WTC11 (cell line): ENCODE results near the gene CPSF2. TPM values are rescaled to one million over a fixed set of nuclear protein-coding genes. Genes with fewer than 3 reads are reported as not detected.

Source experiments
- ATAC-seq: fragments of 200-7000 bp; cut with Tn5 transposase; 2 replicates; pipeline ENCODE4 v1.10.0; 2021; ENCODE audit warnings: mild to moderate bottlenecking, moderate library complexity
- Bru-seq: library from RNA; stranded (reverse); fragments of 400-500 nt; gene quantifications from one replicate; lab custom pipeline; 2021; lab: Mats Ljungman, UMichigan
- CTCF ChIA-PET: fragments of 300-600 bp; sonication (Branson Sonifier 250); formaldehyde crosslinking; loops from one replicate; lab custom pipeline; 2021; ENCODE audit warnings: antibody characterized with exemption; lab: Charles Lee
- POLR2A ChIA-PET: fragments of 350-600 bp; sonication (Branson Sonifier 250); formaldehyde crosslinking; loops from one replicate; lab custom pipeline; 2021; ENCODE audit warnings: antibody characterized with exemption; lab: Charles Lee
- DNase-seq: peaks from one replicate; pipeline ENCODE4 v3.0.0; 2021; ENCODE audit warnings: low spot score
- H3K27ac Mint-ChIP-seq: 2 replicates; pipeline ENCODE4 v1.8.0; 2021; ENCODE audit warnings: mixed read lengths
- H3K27me3 Mint-ChIP-seq: 2 replicates; pipeline ENCODE4 v1.8.0; 2021; ENCODE audit warnings: low read depth, mild to moderate bottlenecking, moderate library complexity, mixed read lengths
- H3K36me3 Mint-ChIP-seq: 2 replicates; pipeline ENCODE4 v1.8.0; 2021; ENCODE audit warnings: mixed read lengths
- H3K4me1 Mint-ChIP-seq: 2 replicates; pipeline ENCODE4 v1.8.0; 2022; ENCODE audit warnings: mixed read lengths
- H3K4me3 Mint-ChIP-seq: 2 replicates; pipeline ENCODE4 v1.8.0; 2021; ENCODE audit warnings: mild to moderate bottlenecking, moderate library complexity, mixed read lengths
- H3K9me3 Mint-ChIP-seq: 2 replicates; pipeline ENCODE4 v1.8.0; 2021; ENCODE audit warnings: mixed read lengths
- ATF1 ChIP-seq: sonication (generic); formaldehyde crosslinking; IDR thresholded peaks from 2 replicates; pipeline ENCODE4 v1.8.1; 2023; ENCODE audit warnings: mild to moderate bottlenecking, moderate library complexity, missing genetic modification reagents
- CBFB ChIP-seq: sonication (generic); formaldehyde crosslinking; IDR thresholded peaks from 2 replicates; pipeline ENCODE4 v1.8.1; 2022; ENCODE audit warnings: mild to moderate bottlenecking, low read depth, missing genetic modification reagents
- CREM ChIP-seq: sonication (generic); formaldehyde crosslinking; IDR thresholded peaks from 2 replicates; pipeline ENCODE4 v1.8.1; 2022; ENCODE audit warnings: mild to moderate bottlenecking, missing genetic modification reagents, moderate library complexity
- ESRRA ChIP-seq: sonication (generic); formaldehyde crosslinking; IDR thresholded peaks from 2 replicates; pipeline ENCODE4 v1.8.1; 2022; ENCODE audit warnings: mild to moderate bottlenecking, missing genetic modification reagents, borderline replicate concordance
- FOXJ3 ChIP-seq: sonication (generic); formaldehyde crosslinking; IDR thresholded peaks from 2 replicates; pipeline ENCODE4 v1.9.0; 2021; ENCODE audit warnings: missing genetic modification reagents, mild to moderate bottlenecking, borderline replicate concordance
- FOXK1 ChIP-seq: sonication (generic); formaldehyde crosslinking; IDR thresholded peaks from 2 replicates; pipeline ENCODE4 v1.8.0; 2022; ENCODE audit warnings: mild to moderate bottlenecking, moderate library complexity, missing genetic modification reagents
- FOXP1 ChIP-seq: sonication (generic); formaldehyde crosslinking; IDR thresholded peaks from 2 replicates; pipeline ENCODE4 v1.8.0; 2022; ENCODE audit warnings: missing genetic modification reagents, mild to moderate bottlenecking, moderate library complexity, borderline replicate concordance
- GABPB1 ChIP-seq: sonication (generic); formaldehyde crosslinking; IDR thresholded peaks from 2 replicates; pipeline ENCODE4 v1.8.1; 2023; ENCODE audit warnings: mild to moderate bottlenecking, missing genetic modification reagents
- KAT7 ChIP-seq: sonication (generic); formaldehyde crosslinking; IDR thresholded peaks from 2 replicates; pipeline ENCODE4 v1.8.1; 2023; ENCODE audit warnings: missing genetic modification reagents, mild to moderate bottlenecking, borderline replicate concordance
- NFYB ChIP-seq: sonication (generic); formaldehyde crosslinking; conservative IDR thresholded peaks from 2 replicates; pipeline ENCODE4 v1.8.0; 2022; ENCODE audit warnings: low read depth, missing genetic modification reagents
- NR1H2 ChIP-seq: sonication (generic); formaldehyde crosslinking; IDR thresholded peaks from 2 replicates; pipeline ENCODE4 v1.9.0; 2021; ENCODE audit warnings: mild to moderate bottlenecking, moderate library complexity, missing genetic modification reagents
- TCF7 ChIP-seq: sonication (generic); formaldehyde crosslinking; IDR thresholded peaks from 2 replicates; pipeline ENCODE4 v1.8.0; 2022; ENCODE audit warnings: mild to moderate bottlenecking, low read depth, missing genetic modification reagents, moderate library complexity
- TEAD1 ChIP-seq: sonication (generic); formaldehyde crosslinking; IDR thresholded peaks from 2 replicates; pipeline ENCODE4 v1.8.0; 2022; ENCODE audit warnings: mild to moderate bottlenecking, missing genetic modification reagents
- ZNF219 ChIP-seq: sonication (generic); formaldehyde crosslinking; IDR thresholded peaks from 2 replicates; pipeline ENCODE4 v1.8.0; 2023; ENCODE audit warnings: missing genetic modification reagents, mild to moderate bottlenecking, borderline replicate concordance
- long read RNA-seq, 3 experiments: library from RNA in 1 of 3; library from capped mRNA in 1 of 3; library from polyadenylated mRNA in 1 of 3; unstranded in 2 of 3; stranded (forward) in 1 of 3; transcript quantifications; one replicate each; pipeline ENCODE4 v2.0.0, GENCODE V29; 2021
- total RNA-seq: library from RNA; stranded (reverse); gene quantifications from 3 replicates; pipeline ENCODE4 v1.2.3, GENCODE V29; 2021
- TF ChIP-seq, protein P1 (sequence below): fragments of 250-450 bp; sonication (Bioruptor Pico); IDR thresholded peaks from 2 replicates; pipeline ENCODE4 v1.9.0; 2021; ENCODE audit warnings: mild to moderate bottlenecking
- TF ChIP-seq, protein P2 (sequence below): sonication (generic); formaldehyde crosslinking; IDR thresholded peaks from 2 replicates; pipeline ENCODE4 v1.8.1; 2023; ENCODE audit warnings: mild to moderate bottlenecking, missing genetic modification reagents
- TF ChIP-seq, protein P3 (sequence below): sonication (generic); formaldehyde crosslinking; IDR thresholded peaks from 2 replicates; pipeline ENCODE4 v1.8.1; 2023; ENCODE audit warnings: mild to moderate bottlenecking, missing genetic modification reagents, borderline replicate concordance
- TF ChIP-seq, protein P4 (sequence below): sonication (generic); formaldehyde crosslinking; IDR thresholded peaks from 2 replicates; pipeline ENCODE4 v1.8.1; 2023; ENCODE audit warnings: mild to moderate bottlenecking, missing genetic modification reagents, moderate library complexity
- TF ChIP-seq, protein P5 (sequence below): sonication (generic); formaldehyde crosslinking; IDR thresholded peaks from 2 replicates; pipeline ENCODE4 v1.8.0; 2022; ENCODE audit warnings: mild to moderate bottlenecking, missing genetic modification reagents
- TF ChIP-seq, protein P6 (sequence below): sonication (generic); formaldehyde crosslinking; IDR thresholded peaks from 2 replicates; pipeline ENCODE4 v1.8.0; 2023; ENCODE audit warnings: missing genetic modification reagents
- TF ChIP-seq, protein P7 (sequence below): sonication (generic); formaldehyde crosslinking; IDR thresholded peaks from 2 replicates; pipeline ENCODE4 v1.8.1; 2023; ENCODE audit warnings: mild to moderate bottlenecking, moderate library complexity, missing genetic modification reagents
- TF ChIP-seq, protein P8 (sequence below): sonication (generic); formaldehyde crosslinking; IDR thresholded peaks from 2 replicates; pipeline ENCODE4 v1.8.1; 2022; ENCODE audit warnings: mild to moderate bottlenecking, missing genetic modification reagents, moderate library complexity, borderline replicate concordance

CPSF2 gene
- total RNA-seq (102 to 109 TPM (median 109 TPM) in 3 replicates), Bru-seq, nascent RNA (percentile 89 among the genes with signal in this experiment)
- long read RNA-seq, experiment 1, full-length matches to known transcripts = 145 of 219 reads
- long read RNA-seq, experiment 1, partial matches to known transcripts = 56 of 219 reads
- long read RNA-seq, experiment 1, other reads (novel, unspliced or antisense) = 18 of 219 reads
- long read RNA-seq, experiment 2, partial matches to known transcripts = 59 of 100 reads
- long read RNA-seq, experiment 2, other reads (novel, unspliced or antisense) = 41 of 100 reads
- long read RNA-seq, experiment 3, full-length matches to known transcripts = 31 of 54 reads
- long read RNA-seq, experiment 3, partial matches to known transcripts = 17 of 54 reads
- long read RNA-seq, experiment 3, other reads (novel, unspliced or antisense) = 6 of 54 reads

DNA sequence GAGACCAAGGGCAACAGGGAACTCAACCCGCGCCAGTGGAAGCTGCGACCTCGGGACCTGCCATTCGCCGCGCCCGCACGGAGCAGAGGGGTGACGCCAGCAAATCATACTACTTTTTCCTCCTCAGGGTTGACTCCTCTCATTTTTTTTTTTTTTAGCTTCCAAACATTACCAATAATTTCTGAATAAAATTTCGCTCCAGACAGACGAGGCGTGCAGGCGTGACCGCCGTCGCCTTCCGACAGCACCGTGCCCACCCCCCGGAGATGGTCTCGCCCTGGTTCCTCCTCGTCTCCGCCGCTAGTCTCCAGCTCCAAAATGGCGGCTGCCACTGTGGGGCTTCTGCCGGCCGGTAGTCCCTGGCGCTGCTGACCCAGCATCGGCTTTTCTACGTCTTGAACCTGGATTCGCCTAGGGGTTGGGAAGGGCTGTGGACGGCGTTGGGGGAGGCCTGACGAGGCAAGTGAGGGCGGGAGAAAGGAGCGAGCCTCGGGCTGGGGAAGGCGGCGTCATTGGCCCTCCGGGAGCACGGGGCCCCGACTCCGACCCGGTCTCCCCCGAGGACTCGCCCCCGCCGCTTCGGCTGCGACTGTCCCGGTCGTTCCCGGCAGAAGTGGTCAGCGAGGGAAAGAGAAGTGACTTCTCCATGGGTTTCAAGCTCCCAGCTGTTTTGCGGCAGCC is at the start of gene CPSF2, which contains the start of gene NDUFB1:
CPSF2 (plus strand) TSS at position 300 of the 681 bp plus-strand sequence. CDS start 9,016 bp downstream, outside the sequence.
NDUFB1 (minus strand) TSS at position 37 of the 681 bp plus-strand sequence. CDS start 4,069 bp downstream, outside the sequence.
- H3K27ac Mint-ChIP-seq = peak within 1 kb of the TSS; percentile 100
- ChIA-PET POLR2A (interaction anchor here (0.7 to 3.6 kb wide), 11 partner anchors 10 to 207 kb away, joined by 3 to 30 read pairs (median 5); partner anchors contain the start of genes ATXN3, SLC24A4 and TRIP11), CTCF (interaction anchor here (0.6 to 8.2 kb wide), 8 partner anchors 14 to 156 kb away, joined by 3 to 91 read pairs (median 4); partner anchors contain the start of gene ATXN3)
- H3K4me3 Mint-ChIP-seq = peak within 1 kb of the TSS; percentile 98
- ATAC-seq (peak; percentile 86), DNase-seq (peak; percentile 83)
- 0 out of 2 replicates have a peak, but pooled peaks cover under 1% of the 10 kb centered on the region for H3K9me3 Mint-ChIP-seq
- H3K36me3 Mint-ChIP-seq = peaks cover 29% of the 10 kb centered on the region
- H3K4me1 Mint-ChIP-seq = peaks cover 21% of the 10 kb centered on the region
- no peaks in the 10 kb centered on the region for H3K27me3 Mint-ChIP-seq
- TF ChIP-seq, protein P1, sequence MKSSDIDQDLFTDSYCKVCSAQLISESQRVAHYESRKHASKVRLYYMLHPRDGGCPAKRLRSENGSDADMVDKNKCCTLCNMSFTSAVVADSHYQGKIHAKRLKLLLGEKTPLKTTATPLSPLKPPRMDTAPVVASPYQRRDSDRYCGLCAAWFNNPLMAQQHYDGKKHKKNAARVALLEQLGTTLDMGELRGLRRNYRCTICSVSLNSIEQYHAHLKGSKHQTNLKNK (CRISPR knock-in tag) = no peak
- TF ChIP-seq, protein P2, sequence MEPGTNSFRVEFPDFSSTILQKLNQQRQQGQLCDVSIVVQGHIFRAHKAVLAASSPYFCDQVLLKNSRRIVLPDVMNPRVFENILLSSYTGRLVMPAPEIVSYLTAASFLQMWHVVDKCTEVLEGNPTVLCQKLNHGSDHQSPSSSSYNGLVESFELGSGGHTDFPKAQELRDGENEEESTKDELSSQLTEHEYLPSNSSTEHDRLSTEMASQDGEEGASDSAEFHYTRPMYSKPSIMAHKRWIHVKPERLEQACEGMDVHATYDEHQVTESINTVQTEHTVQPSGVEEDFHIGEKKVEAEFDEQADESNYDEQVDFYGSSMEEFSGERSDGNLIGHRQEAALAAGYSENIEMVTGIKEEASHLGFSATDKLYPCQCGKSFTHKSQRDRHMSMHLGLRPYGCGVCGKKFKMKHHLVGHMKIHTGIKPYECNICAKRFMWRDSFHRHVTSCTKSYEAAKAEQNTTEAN = 0 out of 2 replicates have a peak, but pooled peaks have one; percentile 16
- TF ChIP-seq, protein P3, sequence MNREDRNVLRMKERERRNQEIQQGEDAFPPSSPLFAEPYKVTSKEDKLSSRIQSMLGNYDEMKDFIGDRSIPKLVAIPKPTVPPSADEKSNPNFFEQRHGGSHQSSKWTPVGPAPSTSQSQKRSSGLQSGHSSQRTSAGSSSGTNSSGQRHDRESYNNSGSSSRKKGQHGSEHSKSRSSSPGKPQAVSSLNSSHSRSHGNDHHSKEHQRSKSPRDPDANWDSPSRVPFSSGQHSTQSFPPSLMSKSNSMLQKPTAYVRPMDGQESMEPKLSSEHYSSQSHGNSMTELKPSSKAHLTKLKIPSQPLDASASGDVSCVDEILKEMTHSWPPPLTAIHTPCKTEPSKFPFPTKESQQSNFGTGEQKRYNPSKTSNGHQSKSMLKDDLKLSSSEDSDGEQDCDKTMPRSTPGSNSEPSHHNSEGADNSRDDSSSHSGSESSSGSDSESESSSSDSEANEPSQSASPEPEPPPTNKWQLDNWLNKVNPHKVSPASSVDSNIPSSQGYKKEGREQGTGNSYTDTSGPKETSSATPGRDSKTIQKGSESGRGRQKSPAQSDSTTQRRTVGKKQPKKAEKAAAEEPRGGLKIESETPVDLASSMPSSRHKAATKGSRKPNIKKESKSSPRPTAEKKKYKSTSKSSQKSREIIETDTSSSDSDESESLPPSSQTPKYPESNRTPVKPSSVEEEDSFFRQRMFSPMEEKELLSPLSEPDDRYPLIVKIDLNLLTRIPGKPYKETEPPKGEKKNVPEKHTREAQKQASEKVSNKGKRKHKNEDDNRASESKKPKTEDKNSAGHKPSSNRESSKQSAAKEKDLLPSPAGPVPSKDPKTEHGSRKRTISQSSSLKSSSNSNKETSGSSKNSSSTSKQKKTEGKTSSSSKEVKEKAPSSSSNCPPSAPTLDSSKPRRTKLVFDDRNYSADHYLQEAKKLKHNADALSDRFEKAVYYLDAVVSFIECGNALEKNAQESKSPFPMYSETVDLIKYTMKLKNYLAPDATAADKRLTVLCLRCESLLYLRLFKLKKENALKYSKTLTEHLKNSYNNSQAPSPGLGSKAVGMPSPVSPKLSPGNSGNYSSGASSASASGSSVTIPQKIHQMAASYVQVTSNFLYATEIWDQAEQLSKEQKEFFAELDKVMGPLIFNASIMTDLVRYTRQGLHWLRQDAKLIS (CRISPR knock-in tag) = no peak
- peak; percentile 47 for TF ChIP-seq TEAD1 (CRISPR knock-in tag)
- TF ChIP-seq ATF1 (CRISPR knock-in tag) = peak; percentile 58; the same call in 1 of the 2 replicates
- TF ChIP-seq NFYB = 0 out of 2 replicates have a peak, but pooled peaks have one; percentile 18
- TF ChIP-seq GABPB1 = peak; percentile 46; the same call in 1 of the 2 replicates
- TF ChIP-seq, protein P4, sequence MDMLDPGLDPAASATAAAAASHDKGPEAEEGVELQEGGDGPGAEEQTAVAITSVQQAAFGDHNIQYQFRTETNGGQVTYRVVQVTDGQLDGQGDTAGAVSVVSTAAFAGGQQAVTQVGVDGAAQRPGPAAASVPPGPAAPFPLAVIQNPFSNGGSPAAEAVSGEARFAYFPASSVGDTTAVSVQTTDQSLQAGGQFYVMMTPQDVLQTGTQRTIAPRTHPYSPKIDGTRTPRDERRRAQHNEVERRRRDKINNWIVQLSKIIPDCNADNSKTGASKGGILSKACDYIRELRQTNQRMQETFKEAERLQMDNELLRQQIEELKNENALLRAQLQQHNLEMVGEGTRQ (CRISPR knock-in tag) = peak; percentile 10; the same call in 1 of the 2 replicates
- TF ChIP-seq ZNF219 (CRISPR knock-in tag) = 0 out of 2 replicates have a peak, but pooled peaks have one; percentile 11
- peak; percentile 56; the same call in 1 of the 2 replicates for TF ChIP-seq ESRRA
- TF ChIP-seq, protein P5, sequence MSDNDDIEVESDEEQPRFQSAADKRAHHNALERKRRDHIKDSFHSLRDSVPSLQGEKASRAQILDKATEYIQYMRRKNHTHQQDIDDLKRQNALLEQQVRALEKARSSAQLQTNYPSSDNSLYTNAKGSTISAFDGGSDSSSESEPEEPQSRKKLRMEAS (CRISPR knock-in tag) = peak; percentile 76
- TF ChIP-seq FOXP1 (CRISPR knock-in tag) = 0 out of 2 replicates have a peak, but pooled peaks have one; percentile 28
- TF ChIP-seq, protein P6, sequence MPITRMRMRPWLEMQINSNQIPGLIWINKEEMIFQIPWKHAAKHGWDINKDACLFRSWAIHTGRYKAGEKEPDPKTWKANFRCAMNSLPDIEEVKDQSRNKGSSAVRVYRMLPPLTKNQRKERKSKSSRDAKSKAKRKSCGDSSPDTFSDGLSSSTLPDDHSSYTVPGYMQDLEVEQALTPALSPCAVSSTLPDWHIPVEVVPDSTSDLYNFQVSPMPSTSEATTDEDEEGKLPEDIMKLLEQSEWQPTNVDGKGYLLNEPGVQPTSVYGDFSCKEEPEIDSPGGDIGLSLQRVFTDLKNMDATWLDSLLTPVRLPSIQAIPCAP = no peak
- peak; percentile 0; the same call in 1 of the 2 replicates for TF ChIP-seq FOXK1
- no peak for TF ChIP-seq NR1H2 (CRISPR knock-in tag)
- TF ChIP-seq, protein P7, sequence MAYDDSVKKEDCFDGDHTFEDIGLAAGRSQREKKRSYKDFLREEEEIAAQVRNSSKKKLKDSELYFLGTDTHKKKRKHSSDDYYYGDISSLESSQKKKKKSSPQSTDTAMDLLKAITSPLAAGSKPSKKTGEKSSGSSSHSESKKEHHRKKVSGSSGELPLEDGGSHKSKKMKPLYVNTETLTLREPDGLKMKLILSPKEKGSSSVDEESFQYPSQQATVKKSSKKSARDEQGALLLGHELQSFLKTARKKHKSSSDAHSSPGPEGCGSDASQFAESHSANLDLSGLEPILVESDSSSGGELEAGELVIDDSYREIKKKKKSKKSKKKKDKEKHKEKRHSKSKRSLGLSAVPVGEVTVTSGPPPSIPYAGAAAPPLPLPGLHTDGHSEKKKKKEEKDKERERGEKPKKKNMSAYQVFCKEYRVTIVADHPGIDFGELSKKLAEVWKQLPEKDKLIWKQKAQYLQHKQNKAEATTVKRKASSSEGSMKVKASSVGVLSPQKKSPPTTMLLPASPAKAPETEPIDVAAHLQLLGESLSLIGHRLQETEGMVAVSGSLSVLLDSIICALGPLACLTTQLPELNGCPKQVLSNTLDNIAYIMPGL (CRISPR knock-in tag) = peak; percentile 77; the same call in 1 of the 2 replicates
- no peak for TF ChIP-seq CBFB (CRISPR knock-in tag)
- peak; percentile 70; the same call in 1 of the 2 replicates for TF ChIP-seq KAT7
- TF ChIP-seq TCF7 (CRISPR knock-in tag) = no peak
- TF ChIP-seq FOXJ3 (CRISPR knock-in tag) = no peak
- TF ChIP-seq, protein P8, sequence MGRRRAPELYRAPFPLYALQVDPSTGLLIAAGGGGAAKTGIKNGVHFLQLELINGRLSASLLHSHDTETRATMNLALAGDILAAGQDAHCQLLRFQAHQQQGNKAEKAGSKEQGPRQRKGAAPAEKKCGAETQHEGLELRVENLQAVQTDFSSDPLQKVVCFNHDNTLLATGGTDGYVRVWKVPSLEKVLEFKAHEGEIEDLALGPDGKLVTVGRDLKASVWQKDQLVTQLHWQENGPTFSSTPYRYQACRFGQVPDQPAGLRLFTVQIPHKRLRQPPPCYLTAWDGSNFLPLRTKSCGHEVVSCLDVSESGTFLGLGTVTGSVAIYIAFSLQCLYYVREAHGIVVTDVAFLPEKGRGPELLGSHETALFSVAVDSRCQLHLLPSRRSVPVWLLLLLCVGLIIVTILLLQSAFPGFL (CRISPR knock-in tag) = no peak
- peak; percentile 64 for TF ChIP-seq CREM (CRISPR knock-in tag)
